ENCODE data around the gene AKAP10. TPM values are rescaled to one million over a fixed set of nuclear protein-coding genes. Genes with fewer than 3 reads are reported as not detected.

Gene AKAP10
- total RNA-seq, 1 experiment from 2014 or later: 39.9 TPM

- peak in 1 of 2 experiments; percentile 97 for TF ChIP-seq CTCF (IDR thresholded peaks at IDR 0.05; ENCODE audit: insufficient read depth in 1 of 2, low read depth in 1 of 2, low read length in 1 of 2, severe bottlenecking in 1 of 2, unreplicated experiment in 1 of 2)
- H3K27me3 Mint-ChIP-seq (ENCODE audit: insufficient read depth, unreplicated experiment): peaks cover 38% of the 10 kb centered on the region
- Histone ChIP-seq H3K27me3 (replicated peaks; ENCODE audit: control insufficient read depth, insufficient read depth, low read length) (peaks cover 2% of the 10 kb centered on the region), H3K9me3 (no peaks in the 10 kb centered on the region), H3K4me3 (ENCODE audit: low read depth, low read length) (peak within 1 kb of the TSS; percentile 72), H3K4me1 (no peaks in the 10 kb centered on the region; the same call in 1 of the 2 replicates), H3K36me3 (ENCODE audit: control insufficient read depth, insufficient read depth, low read length) (no peaks in the 10 kb centered on the region)
- BruUV-seq (replicated peaks): no TSS peak
- POLR2A ChIA-PET: interaction anchor here (0.7 to 0.8 kb wide), 2 partner anchors 17 to 31 kb away, joined by 3 to 4 read pairs; no protein-coding TSS in a partner anchor
- peak; percentile 81 to 96 for DNase-seq
- no peaks in the 10 kb centered on the region for H3K9me3 Mint-ChIP-seq (ENCODE audit: unreplicated experiment)
- peaks cover 17% of the 10 kb centered on the region for H3K4me1 Mint-ChIP-seq (ENCODE audit: low read depth, unreplicated experiment)
- H3K27ac Mint-ChIP-seq (ENCODE audit: unreplicated experiment): no peak within 1 kb of the TSS
- H3K36me3 Mint-ChIP-seq (ENCODE audit: insufficient read depth, unreplicated experiment): no peaks in the 10 kb centered on the region
- intact Hi-C loops (cut with micrococcal nuclease; ENCODE audit: unreplicated experiment): loop anchor here (1.0 to 5.0 kb wide), 2 partner anchors 17 to 93 kb away; no protein-coding TSS in a partner anchor
- peak within 1 kb of the TSS; percentile 96 for H3K4me3 Mint-ChIP-seq (ENCODE audit: unreplicated experiment)
- CTCF ChIA-PET: interaction anchor here (0.5 to 2.7 kb wide), 9 partner anchors 9 to 912 kb away, joined by 3 to 60 read pairs (median 3); no protein-coding TSS in a partner anchor
These were observed 31.9 kb upstream of the AKAP10 start, which contains the start of gene SPECC1 for GRCh38 chr17:20009302-20010098. Gene SPECC1, plus strand, starts transcription at chr17:20009359. Its CDS starts 87,293 bp downstream, at chr17:20096652.

- CTCF ChIA-PET: interaction anchor here (0.8 to 2.7 kb wide), 5 partner anchors 11 to 87 kb away, joined by 3 to 60 read pairs (median 3); no protein-coding TSS in a partner anchor
These were observed 31.3 kb upstream of the AKAP10 start for GRCh38 chr17:20009052-20009301.

More at GRCh38 chr17:20009052-20009301, 31.3 kb upstream of the AKAP10 start:
- Histone ChIP-seq H3K4me1 (no peaks in the 10 kb centered on the region; the same call in 1 of the 2 replicates), H3K9me3 (no peaks in the 10 kb centered on the region), H3K36me3 (ENCODE audit: control insufficient read depth, insufficient read depth, low read length) (no peaks in the 10 kb centered on the region), H3K27me3 (replicated peaks; ENCODE audit: control insufficient read depth, insufficient read depth, low read length) (peaks cover 2% of the 10 kb centered on the region), H3K4me3 (ENCODE audit: low read depth, low read length) (peak overlapping the region; percentile 72)
- intact Hi-C loops (cut with micrococcal nuclease; ENCODE audit: unreplicated experiment): loop anchor here (1.0 to 5.0 kb wide), 2 partner anchors 17 to 93 kb away; no protein-coding TSS in a partner anchor
- DNase-seq: no peak
- peak overlapping the region; percentile 96 for H3K4me3 Mint-ChIP-seq (ENCODE audit: unreplicated experiment)
- no TSS peak for BruUV-seq (replicated peaks)
- peaks cover 17% of the 10 kb centered on the region for H3K4me1 Mint-ChIP-seq (ENCODE audit: low read depth, unreplicated experiment)
- no peaks in the 10 kb centered on the region for H3K9me3 Mint-ChIP-seq (ENCODE audit: unreplicated experiment)
- peaks cover 38% of the 10 kb centered on the region for H3K27me3 Mint-ChIP-seq (ENCODE audit: insufficient read depth, unreplicated experiment)
- peak in 1 of 2 experiments; percentile 75 for TF ChIP-seq CTCF (IDR thresholded peaks at IDR 0.05; ENCODE audit: insufficient read depth in 1 of 2, low read depth in 1 of 2, low read length in 1 of 2, severe bottlenecking in 1 of 2, unreplicated experiment in 1 of 2)
- no peaks in the 10 kb centered on the region for H3K36me3 Mint-ChIP-seq (ENCODE audit: insufficient read depth, unreplicated experiment)
- no peak overlapping the region for H3K27ac Mint-ChIP-seq (ENCODE audit: unreplicated experiment)
- POLR2A ChIA-PET: interaction anchor here (0.7 kb wide), 1 partner anchor 31 kb away, joined by 4 read pairs; no protein-coding TSS in a partner anchor

All from Caco-2 (cell line).